Measurements from ENCODE around the gene FSCN2. TPM values are rescaled to one million over a fixed set of nuclear protein-coding genes. Genes with fewer than 3 reads are reported as not detected.

Gene FSCN2
- total and polyA plus RNA-seq, 12 donors: 0.22 to 1.9 (median 0.72) TPM; not detected in 1

DNA sequence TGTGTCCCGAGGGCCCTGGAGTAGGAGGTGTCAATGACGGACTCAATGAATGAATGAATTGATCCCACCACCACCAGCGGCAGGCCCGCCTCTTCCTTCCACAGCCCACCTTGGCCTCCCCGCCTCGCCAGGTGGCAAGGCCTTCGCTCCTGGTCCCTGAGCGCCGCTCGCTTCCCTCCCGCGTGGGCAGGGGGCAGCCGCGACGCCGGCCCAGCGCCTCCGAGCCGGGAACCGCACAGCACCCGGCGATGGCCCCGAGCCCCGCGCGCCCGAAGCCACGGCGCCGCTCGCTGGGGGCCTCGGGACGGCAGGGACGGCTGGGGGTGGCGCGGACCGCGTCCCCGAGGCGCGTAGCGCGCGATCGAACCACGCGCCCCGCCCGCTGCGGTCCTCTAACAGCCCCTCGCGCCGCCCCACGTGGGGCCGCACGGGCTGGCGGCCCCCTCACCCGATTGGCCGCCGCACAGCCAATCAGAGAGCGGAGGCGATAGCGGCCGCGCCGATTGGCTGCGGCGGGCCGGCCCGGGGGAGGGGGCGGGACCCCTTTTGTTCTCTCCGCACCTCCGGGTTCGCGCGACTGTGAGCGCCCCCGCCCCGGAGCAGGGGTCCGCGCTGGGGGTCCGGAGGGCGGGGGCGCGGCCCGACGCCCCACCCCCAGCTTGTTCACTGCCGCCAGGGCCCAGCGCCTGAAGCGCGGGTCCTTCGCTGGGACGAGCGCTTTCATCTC lies 46.9 kb upstream of the FSCN2 start:
- H3K27me3 ChIP-seq: no peaks in the 10 kb centered on the region
- H3K27ac ChIP-seq: peak overlapping the region in 3 of 5 donors; percentile 25 to 74 (median 36)
- DNase-seq: peak; percentile 70 to 79 (median 76)

DNA sequence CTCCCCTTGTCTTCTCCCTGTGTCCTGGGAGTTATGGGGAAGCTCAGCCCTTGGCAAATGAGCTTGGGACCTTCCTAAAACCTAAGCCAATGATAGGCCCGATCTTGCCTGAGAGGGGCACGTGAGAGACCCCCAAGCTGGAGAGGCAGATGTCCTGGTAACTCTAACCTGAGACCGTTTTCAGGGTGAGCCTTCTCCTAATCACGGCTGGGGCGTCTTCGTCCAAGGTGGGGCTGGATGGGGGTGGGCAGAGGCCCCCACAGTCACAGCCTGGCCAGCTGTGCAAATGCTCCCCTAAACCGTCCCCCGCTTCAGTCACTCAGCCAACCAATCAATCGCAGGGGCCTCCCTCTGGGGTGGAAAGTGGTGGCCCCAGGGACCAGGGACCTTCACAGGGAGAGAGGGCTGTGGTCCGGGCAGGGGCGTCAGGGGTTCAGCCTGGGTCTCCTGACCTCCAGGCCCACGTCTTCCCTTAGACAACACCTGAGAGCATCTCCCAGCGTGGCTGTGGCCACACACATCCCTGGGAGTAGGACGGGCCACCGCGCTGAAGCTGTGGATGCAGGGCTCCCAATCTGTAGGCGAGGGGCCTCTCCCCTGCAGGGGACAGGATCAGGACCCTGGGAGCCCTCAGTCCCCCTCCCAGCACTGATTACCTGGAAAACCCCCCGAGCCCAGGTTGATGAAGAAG lies 46.2 kb upstream of the FSCN2 start:
- WGBS, 4 donors: 61 to 100% (median 68%) methylated on average over 3 to 18 of the region's 18 CpGs
- TF ChIP-seq POLR2A (IDR thresholded peaks at IDR 0.05): no peak
- TF ChIP-seq, protein P1, sequence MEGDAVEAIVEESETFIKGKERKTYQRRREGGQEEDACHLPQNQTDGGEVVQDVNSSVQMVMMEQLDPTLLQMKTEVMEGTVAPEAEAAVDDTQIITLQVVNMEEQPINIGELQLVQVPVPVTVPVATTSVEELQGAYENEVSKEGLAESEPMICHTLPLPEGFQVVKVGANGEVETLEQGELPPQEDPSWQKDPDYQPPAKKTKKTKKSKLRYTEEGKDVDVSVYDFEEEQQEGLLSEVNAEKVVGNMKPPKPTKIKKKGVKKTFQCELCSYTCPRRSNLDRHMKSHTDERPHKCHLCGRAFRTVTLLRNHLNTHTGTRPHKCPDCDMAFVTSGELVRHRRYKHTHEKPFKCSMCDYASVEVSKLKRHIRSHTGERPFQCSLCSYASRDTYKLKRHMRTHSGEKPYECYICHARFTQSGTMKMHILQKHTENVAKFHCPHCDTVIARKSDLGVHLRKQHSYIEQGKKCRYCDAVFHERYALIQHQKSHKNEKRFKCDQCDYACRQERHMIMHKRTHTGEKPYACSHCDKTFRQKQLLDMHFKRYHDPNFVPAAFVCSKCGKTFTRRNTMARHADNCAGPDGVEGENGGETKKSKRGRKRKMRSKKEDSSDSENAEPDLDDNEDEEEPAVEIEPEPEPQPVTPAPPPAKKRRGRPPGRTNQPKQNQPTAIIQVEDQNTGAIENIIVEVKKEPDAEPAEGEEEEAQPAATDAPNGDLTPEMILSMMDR (IDR thresholded peaks at IDR 0.05): no peak
- Histone ChIP-seq H3K36me3 (replicated peaks in 1 of 2) (no peaks in the 10 kb centered on the region), H3K4me3 (peak overlapping the region in 2 of 4 donors; percentile 40 to 51), H3K9me3 (replicated peaks in 1 of 3) (no peaks in the 10 kb centered on the region), H3K4me1 (replicated peaks in 1 of 2) (peaks cover 15 to 37% of the 10 kb centered on the region in 2 donors), H3K27ac (no peak overlapping the region), H3K27me3 (no peaks in the 10 kb centered on the region)
- intact Hi-C loops (cut with DNase I): loop anchor here (5.0 to 10.0 kb wide), 4 partner anchors 87 to 337 kb away; partner anchors contain the start of genes BAHCC1 (in 1 of the 2) and SLC38A10 (in 1 of the 2)
- DNase-seq: no peak

More for the DNA sequence above, 46.9 kb upstream of the FSCN2 start:
- TF ChIP-seq, protein P1 (IDR thresholded peaks at IDR 0.05): peak in 1 of 6 experiments; percentile 1
- TF ChIP-seq POLR2A (IDR thresholded peaks at IDR 0.05): peak in 1 of 2 donors; percentile 30
- H3K4me3 ChIP-seq: peak overlapping the region in 2 of 4 donors; percentile 40 to 51
- intact Hi-C loops (cut with DNase I): loop anchor here (5.0 to 10.0 kb wide), 4 partner anchors 86 to 336 kb away; partner anchors contain the start of genes BAHCC1 (in 1 of the 2) and SLC38A10 (in 1 of the 2)
- no peaks in the 10 kb centered on the region for H3K36me3 ChIP-seq (replicated peaks in 1 of 2)
- WGBS, 4 donors: 8 to 51% (median 18%) methylated on average over 2 to 94 of the region's 94 CpGs
- H3K9me3 ChIP-seq (replicated peaks in 1 of 3): no peaks in the 10 kb centered on the region
- peaks cover 15 to 37% of the 10 kb centered on the region in 2 donors for H3K4me1 ChIP-seq (replicated peaks in 1 of 2)

- no peak overlapping the region for H3K4me3 ChIP-seq
- no peaks in the 10 kb centered on the region for H3K36me3 ChIP-seq (replicated peaks in 1 of 2)
- 82 to 86% (median 83%) methylated on average over 11 of the region's 11 CpGs for whole genome bisulfite sequencing, 4 donors
- H3K9me3 ChIP-seq (replicated peaks in 1 of 3): no peaks in the 10 kb centered on the region
- peak overlapping the region in 1 of 5 donors; percentile 17 for H3K27ac ChIP-seq
- H3K4me1 ChIP-seq (replicated peaks in 1 of 2): peaks cover 18 to 43% of the 10 kb centered on the region in 2 donors
- no peak for DNase-seq
- intact Hi-C loops (cut with DNase I): loop anchor here (5.0 to 10.0 kb wide), 4 partner anchors 88 to 338 kb away; partner anchors contain the start of genes BAHCC1 (in 1 of the 2) and SLC38A10 (in 1 of the 2)
- no peak for TF ChIP-seq POLR2A (IDR thresholded peaks at IDR 0.05)
- TF ChIP-seq, protein P1 (IDR thresholded peaks at IDR 0.05): no peak
- no peaks in the 10 kb centered on the region for H3K27me3 ChIP-seq
Observed at GRCh38 chr17:81482673-81483072, 45.5 kb upstream of the FSCN2 start.
